Duodenal mucosa (tissue), 2 donors: ENCODE measurements around the gene SGPP1.
"Not testable (repeated sequence)": the region's sequence is repeated elsewhere in the genome, so short reads cannot be mapped to it uniquely, and the experiment has no call there.

Experiments used
- H3K27ac ChIP-seq: one replicate; pipeline ENCODE4 v1.7.0; 2013; ENCODE audit warnings: low read depth, low read length
- H3K27me3 ChIP-seq, 2 donors: one replicate each; pipeline ENCODE4 v1.7.0; 2013; ENCODE audit warnings: low read length in 2 of 2, control low read depth in 1 of 2; ENCODE audit not compliant: insufficient read depth in 2 of 2, control insufficient read depth in 1 of 2
- H3K36me3 ChIP-seq, 2 donors: one replicate each; pipeline ENCODE4 v1.7.0; 2013; ENCODE audit warnings: low read length in 2 of 2, control low read depth in 1 of 2; ENCODE audit not compliant: insufficient read depth in 2 of 2, control insufficient read depth in 1 of 2
- H3K4me1 ChIP-seq, 2 donors: one replicate each; pipeline ENCODE4 v1.7.0; 2013; ENCODE audit warnings: low read length in 2 of 2, control low read depth in 1 of 2; ENCODE audit not compliant: insufficient read depth in 2 of 2, control insufficient read depth in 1 of 2
- H3K4me3 ChIP-seq, 2 donors: one replicate each; pipeline ENCODE4 v1.7.0; 2013; ENCODE audit warnings: low read length in 2 of 2, low read depth in 1 of 2
- H3K9ac ChIP-seq, 2 donors: one replicate each; pipeline ENCODE4 v1.7.0; 2013; ENCODE audit warnings: low read length in 2 of 2, low read depth in 1 of 2
- H3K9me3 ChIP-seq, 2 donors: one replicate each; pipeline ENCODE4 v1.7.0; 2013; ENCODE audit warnings: low read length in 2 of 2, control low read depth in 1 of 2; ENCODE audit not compliant: control insufficient read depth in 1 of 2

The SGPP1 gene

GRCh38 chr14:63759456-63759855, 31.6 kb upstream of the SGPP1 start:
- Histone ChIP-seq H3K9me3 (no peaks in the 10 kb centered on the region), H3K27ac (no peak overlapping the region), H3K9ac (peak overlapping the region; percentile 26 to 32)

GRCh38 chr14:63757211-63757610, 29.3 kb upstream of the SGPP1 start:
- Histone ChIP-seq H3K27ac (no peak overlapping the region), H3K9ac (no peak overlapping the region), H3K4me1 (no peaks in the 10 kb centered on the region), H3K9me3 (no peaks in the 10 kb centered on the region), H3K36me3 (no peaks in the 10 kb centered on the region), H3K27me3 (no peaks in the 10 kb centered on the region), H3K4me3 (no peak overlapping the region)

More at GRCh38 chr14:63759456-63759855, 31.6 kb upstream of the SGPP1 start:
- H3K27me3 ChIP-seq = no peaks in the 10 kb centered on the region
- H3K4me3 ChIP-seq = peak overlapping the region in 1 of 2 donors; percentile 46
- H3K4me1 ChIP-seq = no peaks in the 10 kb centered on the region
- no peaks in the 10 kb centered on the region for H3K36me3 ChIP-seq

- Histone ChIP-seq H3K4me3 (peak overlapping the region in 1 of 2 donors; percentile 15), H3K9me3 (no peaks in the 10 kb centered on the region), H3K4me1 (no peaks in the 10 kb centered on the region), H3K27me3 (no peaks in the 10 kb centered on the region), H3K27ac (no peak overlapping the region), H3K9ac (no peak overlapping the region), H3K36me3 (no peaks in the 10 kb centered on the region)
Measured at GRCh38 chr14:63752449-63753169, 24.7 kb upstream of the SGPP1 start.

GRCh38 chr14:63751076-63751475, 23.2 kb upstream of the SGPP1 start:
- H3K4me1 ChIP-seq, H3K4me3 ChIP-seq, H3K27ac ChIP-seq, H3K9me3 ChIP-seq, H3K36me3 ChIP-seq, H3K27me3 ChIP-seq, H3K9ac ChIP-seq: not testable (repeated sequence)

GRCh38 chr14:63747846-63748245, 20.0 kb upstream of the SGPP1 start:
- Histone ChIP-seq H3K4me3 (no peak overlapping the region), H3K27ac (no peak overlapping the region), H3K9me3 (no peaks in the 10 kb centered on the region), H3K4me1 (no peaks in the 10 kb centered on the region), H3K9ac (no peak overlapping the region), H3K36me3 (no peaks in the 10 kb centered on the region), H3K27me3 (no peaks in the 10 kb centered on the region)

GRCh38 chr14:63745858-63746425, 18.1 kb upstream of the SGPP1 start:
- Histone ChIP-seq H3K9ac (no peak overlapping the region), H3K4me1 (no peaks in the 10 kb centered on the region), H3K27ac (no peak overlapping the region), H3K4me3 (no peak overlapping the region), H3K27me3 (no peaks in the 10 kb centered on the region), H3K36me3 (no peaks in the 10 kb centered on the region), H3K9me3 (no peaks in the 10 kb centered on the region)

GRCh38 chr14:63745272-63745671, 17.4 kb upstream of the SGPP1 start:
- no peak overlapping the region for H3K9ac ChIP-seq
- H3K27ac ChIP-seq = no peak overlapping the region
- H3K9me3 ChIP-seq = no peaks in the 10 kb centered on the region
- H3K4me3 ChIP-seq = no peak overlapping the region
- H3K27me3 ChIP-seq = no peaks in the 10 kb centered on the region
- H3K4me1 ChIP-seq = no peaks in the 10 kb centered on the region
- no peaks in the 10 kb centered on the region for H3K36me3 ChIP-seq

- no peaks in the 10 kb centered on the region for H3K4me1 ChIP-seq
- H3K27me3 ChIP-seq = no peaks in the 10 kb centered on the region
- H3K4me3 ChIP-seq = no peak overlapping the region
Measured at GRCh38 chr14:63737582-63738006, 9.7 kb upstream of the SGPP1 start.

GRCh38 chr14:63735720-63736119, 7.9 kb upstream of the SGPP1 start:
- no peak overlapping the region for H3K4me3 ChIP-seq
- no peaks in the 10 kb centered on the region for H3K4me1 ChIP-seq
- no peak overlapping the region for H3K27ac ChIP-seq
- no peaks in the 10 kb centered on the region for H3K9me3 ChIP-seq
- no peaks in the 10 kb centered on the region for H3K36me3 ChIP-seq
- no peak overlapping the region for H3K9ac ChIP-seq
- H3K27me3 ChIP-seq = no peaks in the 10 kb centered on the region

More at GRCh38 chr14:63737582-63738006, 9.7 kb upstream of the SGPP1 start:
- H3K27ac ChIP-seq = no peak overlapping the region
- no peaks in the 10 kb centered on the region for H3K36me3 ChIP-seq
- no peak overlapping the region for H3K9ac ChIP-seq
- no peaks in the 10 kb centered on the region for H3K9me3 ChIP-seq

- no peaks in the 10 kb centered on the region for H3K27me3 ChIP-seq
- no peaks in the 10 kb centered on the region for H3K9me3 ChIP-seq
- H3K27ac ChIP-seq = no peak overlapping the region
- no peak overlapping the region for H3K9ac ChIP-seq
- H3K36me3 ChIP-seq = no peaks in the 10 kb centered on the region
- peaks cover 11 to 20% of the 10 kb centered on the region in 2 donors for H3K4me1 ChIP-seq
- no peak overlapping the region for H3K4me3 ChIP-seq
Measured at GRCh38 chr14:63730659-63731058, 2.8 kb upstream of the SGPP1 start.
